Spleen (tissue), 7 donors: ENCODE results near the gene LRP1B.

Experiments used
- CTCF ChIP-seq, 11 experiments: fragments of 200-600 bp in 7 of 11; fragments of 450-650 bp in 4 of 11; sonication (generic) in 4 of 11; IDR thresholded peaks in 8 of 11; conservative IDR thresholded peaks in 3 of 11; 1 replicate in 7 of 11; 2 replicates in 4 of 11; pipeline versions ENCODE4 v1.4.0 to v1.8.0; 2016 to 2021; ENCODE audit warnings: antibody characterized with exemption in 11 of 11, inconsistent platforms in 4 of 11, mild to moderate bottlenecking in 1 of 11
- POLR2A ChIP-seq, 3 donors: fragments of 450-650 bp; IDR thresholded peaks; one replicate each; pipeline ENCODE4 v1.5.1; 2017; ENCODE audit warnings: antibody characterized with exemption in 3 of 3, mild to moderate bottlenecking in 1 of 3
- POLR2AphosphoS5 ChIP-seq, 3 donors: sonication (generic); formaldehyde crosslinking; IDR thresholded peaks; one replicate each; pipeline ENCODE4 v1.5.1; 2017; ENCODE audit warnings: antibody characterized with exemption in 3 of 3
- donor health status: DM: no; HTN: no; CAD: no; lungs with moderate emphysema.
- donor health status: DM: no; HTN: no; CAD: no.
- donor health status: DM: no; HTN: no; CAD: no.

DNA sequence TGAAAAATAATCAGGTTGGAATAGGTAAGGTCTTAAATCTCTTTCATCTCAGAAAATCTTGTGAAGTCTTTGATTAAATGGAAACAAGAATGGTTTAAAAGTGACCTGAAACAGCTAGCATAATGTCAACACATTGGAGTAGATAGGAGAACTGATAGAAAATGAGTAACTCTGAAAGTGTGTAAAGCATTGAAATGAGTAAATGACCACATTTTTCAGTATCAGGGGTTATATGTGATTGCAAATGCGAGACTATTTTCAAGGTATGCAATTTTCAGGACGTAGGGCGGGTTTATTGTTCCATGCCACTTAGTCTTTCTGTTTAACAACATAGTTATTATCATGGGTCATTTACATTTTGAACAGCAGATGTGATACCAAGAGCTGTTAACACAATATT, 1383.2 kb downstream of the LRP1B start:
- TF ChIP-seq POLR2A (IDR thresholded peaks at IDR 0.05) (no peak), CTCF (IDR thresholded peaks at IDR 0.05 in 8 of 11, conservative IDR thresholded peaks at IDR 0.05 in 3 of 11) (no peak), POLR2AphosphoS5 (IDR thresholded peaks at IDR 0.05) (no peak)
